Hepatocyte (in vitro differentiated cells): ENCODE measurements around the gene IRX4. TPM values are rescaled to one million over a fixed set of nuclear protein-coding genes. Genes with fewer than 3 reads are reported as not detected.

Experiments used
- DNase-seq: peaks from one replicate; pipeline ENCODE4 v3.0.0-alpha.2; 2016; ENCODE audit warnings: low spot score
- H2AFZ ChIP-seq: fragments of 200-600 bp; sonication (generic); 2 replicates; pipeline ENCODE4 v1.6.0; 2016; ENCODE audit warnings: antibody characterized with exemption, mild to moderate bottlenecking
- H3K27ac ChIP-seq: fragments of 200-600 bp; sonication (generic); 2 replicates; pipeline ENCODE4 v1.5.1; 2016; ENCODE audit warnings: mild to moderate bottlenecking
- H3K27me3 ChIP-seq: fragments of 200-600 bp; sonication (generic); 2 replicates; pipeline ENCODE4 v1.6.1; 2016
- H3K36me3 ChIP-seq: fragments of 200-600 bp; sonication (generic); replicated peaks from 2 replicates; pipeline ENCODE4 v1.5.1; 2016; ENCODE audit warnings: low read depth; ENCODE audit not compliant: insufficient read depth
- H3K4me1 ChIP-seq: fragments of 200-600 bp; sonication (generic); 2 replicates; pipeline ENCODE4 v1.5.1; 2016; ENCODE audit warnings: mild to moderate bottlenecking, moderate library complexity; ENCODE audit not compliant: insufficient read depth
- H3K4me2 ChIP-seq: fragments of 200-600 bp; sonication (generic); 2 replicates; pipeline ENCODE4 v1.6.0; 2016
- H3K4me3 ChIP-seq: fragments of 200-600 bp; sonication (generic); 2 replicates; pipeline ENCODE4 v1.5.1; 2016; ENCODE audit warnings: mild to moderate bottlenecking
- H3K79me2 ChIP-seq: fragments of 200-600 bp; sonication (generic); 2 replicates; pipeline ENCODE4 v1.6.0; 2017; ENCODE audit warnings: mild to moderate bottlenecking
- H3K9me2 ChIP-seq: fragments of 200-600 bp; sonication (generic); replicated peaks from 2 replicates; pipeline ENCODE4 v1.6.0; 2017; ENCODE audit warnings: mild to moderate bottlenecking; ENCODE audit not compliant: insufficient read depth
- H3K9me3 ChIP-seq: fragments of 200-600 bp; sonication (generic); 2 replicates; pipeline ENCODE4 v1.5.1; 2016; ENCODE audit warnings: low read depth, mild to moderate bottlenecking
- H4K20me1 ChIP-seq: fragments of 200-600 bp; sonication (generic); 2 replicates; pipeline ENCODE4 v1.6.0; 2016; ENCODE audit warnings: mild to moderate bottlenecking; ENCODE audit not compliant: insufficient read depth, poor library complexity, severe bottlenecking
- CTCF ChIP-seq: fragments of 200-600 bp; sonication (generic); IDR thresholded peaks from 2 replicates; pipeline ENCODE4 v1.5.1; 2016; ENCODE audit warnings: antibody characterized with exemption, mild to moderate bottlenecking; ENCODE audit not compliant: poor library complexity
- EZH2 ChIP-seq: fragments of 200-600 bp; sonication (generic); IDR thresholded peaks from 2 replicates; pipeline ENCODE4 v1.6.1; 2016; ENCODE audit warnings: antibody characterized with exemption, mild to moderate bottlenecking, borderline replicate concordance
- EZH2phosphoT487 ChIP-seq: fragments of 200-600 bp; sonication (generic); IDR thresholded peaks from one replicate; pipeline ENCODE4 v1.6.1; 2018; ENCODE audit warnings: antibody characterized with exemption, mild to moderate bottlenecking, low read depth, moderate library complexity; ENCODE audit not compliant: unreplicated experiment, severe bottlenecking
- WGBS: methylation state at CpG from one replicate; pipeline ENCODE4 v1.1.6; 2016; ENCODE audit warnings: low lambda C conversion rate; ENCODE audit errors: missing lambda C conversion rate; 5-methylcytosine and 5-hydroxymethylcytosine counted together
- polyA plus RNA-seq: library from polyadenylated mRNA; unstranded; fragments of >200 nt; fragmentation: Nextera tagmentation; extraction: Ambion mirVana; gene quantifications from 2 replicates; pipeline ENCODE4 v1.2.1, GENCODE V29; 2016
- total RNA-seq: library from RNA; depleted of rRNA; stranded (reverse); fragments of >200 nt; gene quantifications from 2 replicates; pipeline ENCODE4 v1.2.3, GENCODE V29; 2014

Gene IRX4
- total and polyA plus RNA-seq, 2 experiments from 2014 or later, result not detected

GRCh38 chr5:1838013-1838412 lies 44.7 kb downstream of the IRX4 start:
- H3K4me3 ChIP-seq, result no peak overlapping the region
- TF ChIP-seq CTCF (no peak), EZH2 (no peak), EZH2phosphoT487 (no peak)
- H3K27me3 ChIP-seq, result peaks cover 13% of the 10 kb centered on the region
- no peaks in the 10 kb centered on the region for H3K36me3 ChIP-seq
- no peaks in the 10 kb centered on the region for H3K4me1 ChIP-seq
- no peaks in the 10 kb centered on the region for H3K79me2 ChIP-seq
- no peak for DNase-seq
- H2AFZ ChIP-seq, result no peak overlapping the region
- no peak overlapping the region for H3K4me2 ChIP-seq
- no peak overlapping the region for H3K27ac ChIP-seq
- no peaks in the 10 kb centered on the region for H3K9me3 ChIP-seq
- H3K9me2 ChIP-seq, result no peaks in the 10 kb centered on the region
- 87% methylated on average over 9 of the region's 9 CpGs for WGBS
- no peaks in the 10 kb centered on the region for H4K20me1 ChIP-seq

GRCh38 chr5:1836891-1837880 lies 45.5 kb downstream of the IRX4 start:
- 89% methylated on average over 30 of the region's 32 CpGs for WGBS
- Histone ChIP-seq H3K27ac (no peak overlapping the region), H3K4me2 (no peak overlapping the region), H3K9me2 (no peaks in the 10 kb centered on the region), H2AFZ (no peak overlapping the region), H3K36me3 (no peaks in the 10 kb centered on the region), H3K27me3 (peaks cover 10% of the 10 kb centered on the region), H3K9me3 (no peaks in the 10 kb centered on the region), H3K4me1 (no peaks in the 10 kb centered on the region), H3K79me2 (no peaks in the 10 kb centered on the region), H3K4me3 (no peak overlapping the region), H4K20me1 (no peaks in the 10 kb centered on the region)
- DNase-seq, result no peak
- TF ChIP-seq CTCF, result no peak
- no peak for TF ChIP-seq EZH2
- TF ChIP-seq EZH2phosphoT487, result no peak

GRCh38 chr5:1836176-1836890 lies 46.4 kb downstream of the IRX4 start:
- H3K27ac ChIP-seq, result no peak overlapping the region
- no peaks in the 10 kb centered on the region for H4K20me1 ChIP-seq
- no peaks in the 10 kb centered on the region for H3K4me1 ChIP-seq
- no peak for DNase-seq
- H2AFZ ChIP-seq, result no peak overlapping the region
- H3K4me2 ChIP-seq, result no peak overlapping the region
- peaks cover 1% of the 10 kb centered on the region for H3K27me3 ChIP-seq
- H3K36me3 ChIP-seq, result no peaks in the 10 kb centered on the region
- no peaks in the 10 kb centered on the region for H3K9me3 ChIP-seq
- TF ChIP-seq EZH2 (no peak), EZH2phosphoT487 (no peak), CTCF (no peak)
- H3K4me3 ChIP-seq, result no peak overlapping the region
- H3K9me2 ChIP-seq, result no peaks in the 10 kb centered on the region
- 61% methylated on average over 23 of the region's 23 CpGs for whole genome bisulfite sequencing
- H3K79me2 ChIP-seq, result no peaks in the 10 kb centered on the region
